ENCODE results near the gene RASAL2. TPM values are rescaled to one million over a fixed set of nuclear protein-coding genes. Genes with fewer than 3 reads are reported as not detected.
A peak's percentile ranks its signal among the peaks of the same experiment; 100 is the strongest.
"Not testable (repeated sequence)": the region's sequence is repeated elsewhere in the genome, so short reads cannot be mapped to it uniquely, and the experiment has no call there.

Gene RASAL2
- total RNA-seq, 1 experiment from 2014 or later, result 5.3 TPM

DNA sequence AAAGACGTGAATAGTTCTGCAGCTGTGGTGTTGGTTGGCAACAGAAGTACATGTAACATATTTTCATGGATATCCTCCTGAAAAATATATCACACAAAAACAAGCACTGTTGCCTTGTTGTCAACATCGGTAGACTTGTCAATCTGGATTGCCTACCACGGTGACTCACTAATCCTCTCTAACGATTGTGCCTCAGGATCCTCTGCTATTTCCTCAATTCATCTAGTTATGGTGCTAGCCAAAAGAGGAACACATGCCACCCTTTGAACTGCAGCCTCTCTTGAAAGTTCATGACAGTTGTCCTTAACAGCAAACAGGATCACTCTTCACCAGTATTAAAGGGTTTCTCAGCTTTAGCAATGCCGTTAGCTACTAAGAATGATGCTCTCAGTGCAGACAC lies 25.7 kb downstream of the RASAL2 start:
- DNase-seq (ENCODE audit: low spot score), result no peak

DNA sequence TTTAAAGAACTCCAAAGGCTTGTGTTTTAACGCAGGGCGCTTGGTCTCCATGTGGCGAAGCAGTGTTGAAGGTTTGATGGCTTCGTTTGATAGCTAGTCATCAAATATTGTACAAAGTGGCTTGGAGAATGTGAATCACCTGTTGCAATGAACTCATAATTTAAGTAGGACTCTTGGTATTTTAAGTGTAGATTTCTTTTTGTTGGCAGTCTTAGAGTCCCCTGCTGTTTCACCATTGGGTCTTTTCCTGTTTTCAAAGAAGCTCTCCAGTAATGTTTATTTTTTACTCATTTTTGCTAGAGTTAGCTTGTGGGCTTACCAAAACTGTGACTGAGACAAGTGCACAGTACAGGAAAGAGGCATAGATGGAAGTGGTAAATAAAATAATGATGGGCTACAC lies 26.2 kb downstream of the RASAL2 start:
- DNase-seq (ENCODE audit: low spot score), result no peak

DNA sequence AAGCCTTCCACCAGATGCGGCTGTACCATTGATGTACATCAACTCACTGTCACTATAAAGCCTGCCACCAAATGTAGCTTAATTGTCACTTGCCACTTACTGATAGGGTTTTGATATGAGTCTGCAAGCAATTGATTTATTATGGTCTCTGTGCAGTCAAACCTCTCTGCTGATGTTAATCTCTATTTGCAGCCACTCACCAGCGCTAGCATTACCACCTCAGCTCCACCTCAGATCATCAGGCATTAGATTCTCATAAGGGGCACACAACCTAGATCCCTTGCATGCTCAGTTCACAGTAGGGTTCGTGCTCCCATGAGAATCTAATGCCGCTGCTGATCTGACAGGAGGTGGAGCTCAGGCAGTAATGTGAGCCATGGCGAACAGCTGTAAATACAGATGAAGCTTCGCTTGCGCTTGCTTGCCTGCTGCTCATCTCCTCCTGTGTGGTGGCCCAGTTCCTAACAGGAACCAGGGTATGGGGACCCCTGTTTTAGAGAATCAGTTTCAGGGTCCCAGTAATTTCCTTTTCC lies 26.7 kb downstream of the RASAL2 start:
- not testable (repeated sequence) for DNase-seq (ENCODE audit: low spot score)

DNA sequence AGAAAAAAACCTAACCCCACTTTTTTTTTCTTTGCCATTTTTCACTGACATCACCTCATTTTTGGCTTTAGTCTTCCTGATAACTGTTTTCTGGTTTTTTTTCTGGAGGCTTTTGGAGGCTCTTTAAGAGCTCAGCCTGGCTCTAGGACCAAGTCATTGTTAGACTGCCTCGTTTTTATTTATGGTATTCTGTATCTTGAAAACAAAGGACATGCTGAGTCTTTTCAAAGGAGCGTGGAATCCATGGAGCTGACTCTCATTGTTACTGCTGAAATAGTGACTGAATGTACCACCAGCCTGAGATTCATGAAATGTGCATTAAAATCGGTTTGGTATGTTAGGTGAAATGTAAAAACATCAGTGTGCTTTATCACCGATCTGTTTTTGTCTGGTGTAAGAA lies 28.0 kb downstream of the RASAL2 start:
- DNase-seq (ENCODE audit: low spot score), result no peak

DNA sequence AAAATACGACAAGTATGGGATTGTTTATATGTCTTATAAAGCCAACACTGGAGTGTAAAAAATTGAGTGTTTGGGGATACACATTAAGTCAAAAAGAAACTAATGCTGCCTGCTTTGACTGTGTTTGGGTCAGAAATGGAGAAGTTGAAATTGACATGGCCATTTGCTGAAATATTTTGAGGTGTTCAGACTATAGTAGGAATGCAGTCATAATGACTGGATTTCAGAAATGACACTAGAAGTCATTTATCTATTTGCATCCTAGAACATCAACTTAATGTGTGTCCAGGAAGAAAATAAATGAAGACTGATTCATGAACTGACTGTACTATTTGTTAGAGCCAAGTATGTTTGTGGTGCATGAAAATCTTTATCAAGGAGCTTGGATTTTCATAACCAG lies 28.4 kb downstream of the RASAL2 start:
- no peak for DNase-seq (ENCODE audit: low spot score)

DNA sequence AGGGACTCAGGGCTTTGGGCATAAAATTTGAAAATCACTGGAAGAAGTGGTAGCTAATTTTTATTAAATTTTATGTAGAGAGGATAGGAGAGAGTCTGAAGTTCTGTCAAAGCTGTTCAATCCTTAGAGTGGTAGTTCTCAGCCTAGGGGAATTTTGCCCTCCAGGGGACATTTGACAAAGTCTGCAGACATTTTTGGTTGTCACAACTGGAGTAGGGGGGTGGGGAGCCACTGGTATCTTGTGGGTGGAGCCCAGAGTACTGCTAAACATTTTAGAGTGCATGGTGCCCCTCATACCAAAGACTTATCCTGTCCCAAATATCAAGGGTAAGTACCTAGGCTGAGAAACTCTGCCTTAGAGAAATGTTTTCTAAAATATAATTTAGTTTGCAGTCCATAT lies 30.2 kb downstream of the RASAL2 start:
- no peak for DNase-seq (ENCODE audit: low spot score)

DNA sequence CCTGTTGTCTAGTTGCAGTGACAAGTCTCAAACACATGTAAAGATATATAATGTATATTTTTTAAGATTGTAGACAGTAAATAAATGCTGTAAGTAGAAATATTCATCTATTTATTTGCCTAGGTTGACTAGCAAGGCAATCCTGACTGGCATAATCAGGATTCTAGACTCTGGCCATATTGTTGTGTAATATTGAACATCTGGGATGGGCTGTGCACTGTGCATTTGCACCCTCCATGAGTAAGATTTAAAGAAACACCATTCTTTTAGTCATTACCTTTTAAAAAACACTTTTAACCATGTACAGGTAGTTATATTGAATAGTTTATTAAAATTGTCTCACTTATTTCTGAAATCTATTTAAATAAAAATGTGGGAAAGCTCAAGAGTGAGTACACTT lies 32.4 kb downstream of the RASAL2 start:
- no peak for DNase-seq (ENCODE audit: low spot score)

DNA sequence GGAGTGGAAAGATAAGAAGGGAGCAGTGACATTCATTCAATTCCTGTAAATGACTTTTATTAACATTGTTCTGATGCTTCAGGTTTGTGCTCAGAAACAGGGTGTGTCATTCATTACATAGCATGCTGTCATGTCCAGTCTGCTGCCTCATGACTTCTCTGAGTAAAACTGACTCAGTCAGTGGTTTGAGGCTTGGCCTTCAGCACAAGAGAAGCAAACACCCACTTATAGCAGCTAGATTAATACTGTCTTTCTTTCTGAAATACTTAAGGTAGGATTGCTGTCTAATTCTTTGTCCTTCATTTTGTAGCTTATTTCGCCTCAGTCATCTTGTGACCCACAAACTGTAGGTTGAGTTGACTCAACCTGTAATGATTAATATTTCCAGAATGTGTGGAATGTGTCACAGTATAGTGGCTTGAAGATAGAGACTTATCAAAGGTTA lies 32.9 kb downstream of the RASAL2 start:
- peak; percentile 60 for DNase-seq (ENCODE audit: low spot score)

DNA sequence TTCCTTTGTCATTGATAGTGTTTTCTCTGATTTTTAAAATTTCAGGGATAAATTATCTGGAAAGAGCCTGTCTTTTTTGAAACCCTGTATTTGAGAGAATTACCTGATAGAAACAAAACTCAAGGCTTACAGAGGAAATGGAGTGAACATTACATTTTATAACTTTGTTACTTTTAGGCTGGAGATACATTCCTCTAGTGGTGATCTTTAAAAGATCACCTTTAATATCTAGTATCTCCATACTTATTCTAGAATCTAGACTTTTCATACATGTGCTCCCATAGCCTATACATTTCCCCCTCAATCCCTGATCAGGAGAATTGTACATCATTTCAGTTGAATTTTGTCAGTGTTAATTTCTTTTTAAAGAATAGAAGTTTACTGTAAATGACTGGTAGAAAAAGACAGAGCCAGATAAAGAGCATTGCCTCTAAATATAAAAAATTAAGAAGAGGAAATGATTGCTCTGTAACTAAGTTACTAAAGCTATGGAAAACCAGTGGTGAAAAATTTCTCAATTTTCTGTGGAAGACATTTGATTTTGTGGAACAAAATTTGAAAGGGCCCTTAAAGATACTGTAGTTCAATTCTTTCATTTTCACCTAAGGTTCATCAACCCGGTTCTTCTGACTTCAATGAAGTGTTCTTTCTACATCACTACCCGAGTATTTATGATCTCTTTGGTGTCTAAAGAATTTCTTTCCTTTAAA lies 33.7 kb downstream of the RASAL2 start:
- no peak for DNase-seq (ENCODE audit: low spot score)

DNA sequence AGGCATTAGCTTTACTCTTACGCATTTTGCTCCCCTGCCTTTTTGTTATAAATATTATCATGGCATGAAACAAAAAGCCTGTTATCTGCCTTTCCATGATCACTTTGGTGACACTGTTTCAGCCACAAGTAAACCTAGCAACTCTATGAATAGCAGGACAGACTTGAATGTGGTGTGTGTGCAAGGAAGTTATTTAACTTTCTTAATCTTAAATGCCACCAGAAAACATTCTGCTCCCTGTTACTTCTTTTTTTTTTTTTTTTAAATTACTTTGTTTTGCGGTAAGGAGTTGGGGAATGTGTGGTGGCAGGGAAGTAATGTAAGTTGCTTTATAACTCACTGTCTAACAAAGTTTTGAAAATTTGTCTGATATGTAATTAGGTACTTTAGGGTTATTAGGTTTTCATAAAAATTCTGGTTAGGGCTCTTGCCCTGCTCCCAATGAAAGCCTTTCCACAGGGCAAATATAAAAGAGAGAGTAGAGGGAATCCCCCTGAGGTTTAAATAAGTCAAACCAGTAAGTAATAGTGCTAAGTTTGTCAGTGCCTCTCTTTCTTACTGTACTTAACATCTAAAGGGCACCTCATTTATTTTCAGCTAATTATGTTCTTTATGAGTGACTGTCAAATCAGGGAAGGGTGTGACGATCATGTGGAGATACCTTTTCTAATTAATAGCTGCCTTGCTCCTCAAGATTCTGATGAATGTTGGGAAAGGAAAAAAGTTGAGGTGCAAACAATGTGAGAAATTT lies 39.5 kb downstream of the RASAL2 start:
- no peak for DNase-seq (ENCODE audit: low spot score)

DNA sequence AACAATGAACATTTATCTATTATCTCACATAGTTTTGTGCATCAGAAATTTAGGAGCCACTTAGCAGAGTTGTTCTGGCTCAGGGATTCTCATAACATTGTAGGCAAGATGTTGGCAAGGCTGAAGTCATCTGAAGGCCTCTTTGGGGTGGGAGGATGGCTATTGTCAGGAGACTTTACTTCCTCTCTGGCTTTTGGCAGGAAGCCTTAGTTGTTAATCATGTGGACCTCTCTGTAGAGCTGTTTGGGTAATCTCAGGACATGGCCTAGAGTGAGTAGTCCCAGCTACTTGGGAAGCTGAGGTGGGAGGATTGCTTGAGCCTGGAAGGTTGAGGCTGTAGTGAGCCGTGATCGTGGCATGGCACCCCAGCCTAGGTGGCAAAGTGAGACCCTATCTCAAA lies 40.2 kb downstream of the RASAL2 start:
- no peak for DNase-seq (ENCODE audit: low spot score)

DNA sequence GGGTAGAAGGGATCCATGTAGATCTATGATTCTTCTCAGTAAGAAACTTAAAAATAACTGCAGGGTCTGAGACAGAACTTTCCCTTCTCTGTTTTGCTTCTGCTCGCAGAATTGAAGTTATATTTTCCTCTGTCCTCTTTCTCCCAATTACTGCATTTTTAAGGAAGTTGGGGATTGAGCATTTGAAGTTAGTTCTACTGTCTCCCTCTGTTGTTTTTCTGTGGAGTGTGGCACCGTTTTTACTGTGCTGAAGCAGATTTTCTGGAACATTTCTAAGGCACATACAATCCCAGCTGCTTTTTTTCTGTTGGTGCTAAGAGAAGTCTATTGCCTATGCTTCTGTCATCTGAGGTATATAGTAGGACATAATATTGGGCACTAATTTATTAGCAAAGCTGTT lies 43.3 kb downstream of the RASAL2 start:
- no peak for DNase-seq (ENCODE audit: low spot score)

DNA sequence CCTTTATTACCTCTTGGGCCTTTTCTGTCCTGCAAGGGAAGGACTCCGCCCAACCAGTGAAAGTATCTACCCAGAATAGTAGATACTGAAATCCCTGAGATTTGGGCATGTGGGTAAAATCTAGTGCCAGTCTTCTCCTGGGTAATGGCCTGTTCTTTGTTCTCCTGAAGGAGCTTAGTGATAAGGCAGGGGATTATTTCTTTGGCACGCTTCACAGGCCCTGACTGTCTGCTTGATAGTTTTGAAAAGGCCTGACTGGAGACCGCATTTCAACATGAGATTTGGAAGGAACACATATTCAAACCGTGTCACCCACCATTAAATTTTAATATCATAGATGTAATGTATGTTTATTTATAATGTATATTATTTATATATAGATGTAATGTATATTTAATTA lies 48.9 kb downstream of the RASAL2 start:
- no peak for DNase-seq (ENCODE audit: low spot score)

DNA sequence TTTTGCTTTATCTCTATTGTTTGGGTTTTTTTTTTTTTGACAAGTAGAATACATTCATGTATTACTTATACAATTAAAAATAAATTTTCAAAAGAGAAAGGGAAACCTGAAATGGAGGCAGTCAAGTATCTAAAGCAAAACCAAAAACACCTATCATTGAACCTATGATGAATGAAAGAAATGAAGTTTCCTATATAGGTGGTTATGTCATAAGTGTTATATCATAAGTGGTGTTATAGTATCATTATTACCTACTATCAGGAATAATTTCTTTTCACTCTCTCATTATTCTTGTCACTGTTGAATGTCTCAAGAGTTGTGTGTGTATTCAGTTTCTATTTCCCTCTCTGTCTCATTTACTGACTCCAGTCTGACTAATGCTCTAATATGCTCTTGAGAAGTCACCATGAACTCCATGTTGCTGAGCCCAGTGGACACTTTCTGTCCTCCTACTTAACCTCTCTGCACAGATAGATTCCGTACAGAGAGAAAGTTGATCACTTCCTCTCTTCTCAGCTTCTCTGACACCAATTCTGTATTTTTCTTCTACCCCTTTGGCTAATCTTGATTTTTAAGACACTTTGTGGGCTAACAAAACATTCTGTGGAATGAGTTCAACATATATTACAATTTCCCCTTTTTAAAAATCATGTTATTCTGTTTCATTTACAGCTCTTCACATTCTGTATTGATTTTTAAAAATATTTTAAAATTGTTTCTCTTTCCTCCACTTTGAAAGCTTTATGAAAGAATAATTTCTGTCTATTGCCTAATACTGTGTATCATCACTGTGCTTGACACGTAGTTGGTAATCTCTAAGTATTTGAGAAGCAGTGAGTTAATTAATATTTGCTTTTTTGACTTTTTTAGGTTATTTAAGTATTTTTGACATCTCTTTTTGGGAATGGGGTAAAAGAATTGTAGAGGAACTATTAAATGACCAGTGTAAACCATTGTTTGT lies 50.1 kb downstream of the RASAL2 start:
- no peak for DNase-seq (ENCODE audit: low spot score)

DNA sequence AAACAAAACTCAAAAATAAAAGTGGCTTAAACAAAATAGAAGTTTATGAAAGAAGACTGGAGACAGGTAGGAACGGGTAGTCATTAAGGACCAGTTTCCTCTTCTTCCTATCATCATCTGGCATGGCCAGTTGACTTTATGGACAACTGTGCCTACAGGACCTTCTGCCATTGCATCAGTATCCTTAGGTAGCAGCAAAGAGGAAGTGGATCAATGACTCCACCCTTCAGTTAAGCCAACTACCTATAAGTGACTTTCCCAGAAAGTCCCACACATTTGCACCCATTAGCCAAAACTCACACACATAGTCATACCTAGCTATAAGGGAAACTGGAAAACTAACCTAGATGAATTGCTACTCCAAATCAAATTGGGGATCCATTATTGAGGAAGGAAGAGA lies 51.7 kb downstream of the RASAL2 start:
- no peak for DNase-seq (ENCODE audit: low spot score)

DNA sequence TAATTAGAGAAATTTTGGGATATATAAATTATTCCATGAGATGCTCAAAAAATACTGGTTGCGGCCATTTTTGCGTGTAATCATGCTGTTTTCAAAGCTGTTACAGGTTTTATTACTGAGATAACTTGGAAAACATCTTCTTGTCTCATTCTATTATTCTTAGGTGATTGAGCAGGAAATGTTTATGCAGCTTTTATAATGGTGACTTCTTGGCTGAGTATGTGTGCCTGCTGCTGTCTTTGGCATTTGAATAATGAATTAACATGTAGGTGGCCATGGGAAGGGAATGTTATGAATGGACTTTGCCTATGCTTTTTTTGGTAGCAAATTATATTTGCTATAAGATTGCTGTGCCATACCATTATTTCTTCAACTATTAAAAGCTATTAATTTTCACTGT lies 52.5 kb downstream of the RASAL2 start:
- DNase-seq (ENCODE audit: low spot score), result no peak

DNA sequence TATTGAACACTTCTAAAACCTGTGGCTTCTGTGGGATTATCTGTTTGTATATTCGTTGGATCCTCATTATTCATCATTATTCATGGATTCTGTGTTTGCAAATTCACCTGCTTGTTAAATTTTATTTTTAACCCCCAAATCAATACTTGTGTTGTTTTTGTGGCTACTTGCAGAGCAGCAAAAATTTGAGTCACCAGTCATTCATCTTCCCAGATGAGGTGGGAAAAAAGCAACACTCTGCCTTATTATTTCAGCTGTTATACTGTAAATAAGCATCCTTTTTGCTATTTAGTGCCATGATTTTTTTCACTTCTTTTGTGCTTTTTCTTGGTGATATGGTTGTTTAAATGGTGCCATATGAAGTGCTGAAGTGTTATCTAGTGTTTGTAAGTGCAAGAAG lies 56.7 kb downstream of the RASAL2 start:
- no peak for DNase-seq (ENCODE audit: low spot score)

DNA sequence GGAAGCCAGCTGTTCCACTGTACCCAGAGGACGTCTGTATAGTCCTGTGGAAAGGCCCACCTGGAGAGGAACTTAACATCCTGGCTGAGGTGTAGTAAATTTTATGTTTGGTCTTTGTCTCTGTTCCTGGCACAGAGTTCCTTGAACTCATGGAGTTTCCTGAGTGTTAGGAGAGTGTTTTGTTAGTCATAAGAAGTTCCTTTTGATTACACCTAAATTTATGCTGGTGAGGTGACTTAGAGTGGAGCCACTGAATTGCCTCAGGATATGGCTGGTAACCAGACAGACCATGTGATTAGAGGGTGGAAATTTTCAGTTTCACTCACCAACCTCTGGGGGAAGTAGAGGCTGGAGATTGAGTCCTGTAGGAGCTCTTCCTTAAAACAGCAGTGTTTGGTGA lies 57.9 kb downstream of the RASAL2 start:
- peak; percentile 10 for DNase-seq (ENCODE audit: low spot score)

DNA sequence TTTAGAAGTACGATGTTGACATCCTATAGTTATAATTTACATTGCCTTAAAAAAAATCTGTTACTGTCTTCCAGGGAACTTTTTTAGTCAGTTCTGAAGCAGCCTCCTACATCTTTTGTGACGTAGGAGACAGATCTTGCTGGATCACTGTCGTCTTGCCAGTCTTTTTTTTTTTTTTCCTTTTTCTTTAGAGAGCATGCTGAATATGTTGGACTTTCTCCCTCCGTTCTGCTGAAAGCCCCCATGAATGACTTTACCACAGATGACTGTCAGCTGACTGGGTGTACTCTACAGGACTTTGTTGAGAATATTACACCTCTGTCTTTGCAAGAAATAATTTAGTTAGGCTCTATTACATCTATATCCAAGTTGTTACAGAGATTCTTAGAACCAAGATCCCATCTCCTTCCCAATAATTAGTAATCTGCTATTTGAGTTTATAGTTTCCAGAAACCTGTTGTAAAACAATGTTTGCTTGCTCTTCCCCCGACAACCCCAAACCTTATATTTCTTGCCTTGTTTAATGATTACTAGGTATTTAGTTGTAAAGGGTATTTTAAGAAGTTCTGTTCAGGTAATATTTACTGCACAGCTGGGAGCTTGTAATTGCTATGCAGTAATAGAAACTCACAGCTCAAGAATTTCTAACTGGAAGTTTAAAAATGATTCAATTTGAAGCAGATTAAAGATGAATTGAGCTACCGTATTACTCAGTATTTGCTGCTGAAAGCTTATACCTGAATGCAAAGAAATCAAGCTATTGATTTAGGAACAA lies 61.8 kb downstream of the RASAL2 start:
- no peak for DNase-seq (ENCODE audit: low spot score)

DNA sequence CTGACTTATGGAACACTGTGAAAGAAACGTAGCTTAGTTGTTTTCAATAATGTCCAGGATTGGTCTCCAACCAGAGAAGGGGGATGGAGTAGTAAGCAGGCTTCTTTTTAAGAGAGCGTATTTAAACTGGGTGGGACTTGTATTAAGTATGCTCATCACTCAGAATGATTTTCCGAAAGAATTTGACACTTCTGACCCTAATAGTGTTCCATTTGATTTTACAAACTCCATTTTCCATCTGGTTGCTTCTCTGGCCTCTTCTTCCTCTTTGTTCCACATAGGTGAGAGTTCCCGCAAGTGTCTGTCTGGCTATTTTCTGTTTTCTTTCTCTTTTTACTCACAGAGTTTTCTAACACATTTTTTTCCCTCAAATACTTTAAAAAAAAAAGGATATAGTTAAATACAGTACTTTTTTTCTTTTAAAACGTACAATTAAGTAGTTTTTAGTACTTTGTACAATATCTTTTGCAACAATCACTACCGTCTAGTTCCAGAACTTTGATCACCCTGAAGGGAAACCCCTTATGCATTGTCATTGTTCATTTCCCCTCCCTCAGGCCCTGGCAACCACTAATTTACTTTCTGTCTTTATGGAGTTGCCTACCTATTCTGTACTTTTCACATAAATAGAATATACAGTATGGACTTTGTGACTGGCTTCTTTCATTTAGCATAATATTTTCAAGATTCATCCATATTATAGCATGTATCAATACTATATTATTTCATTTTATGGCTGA lies 67.0 kb downstream of the RASAL2 start:
- no peak for DNase-seq (ENCODE audit: low spot score)

DNA sequence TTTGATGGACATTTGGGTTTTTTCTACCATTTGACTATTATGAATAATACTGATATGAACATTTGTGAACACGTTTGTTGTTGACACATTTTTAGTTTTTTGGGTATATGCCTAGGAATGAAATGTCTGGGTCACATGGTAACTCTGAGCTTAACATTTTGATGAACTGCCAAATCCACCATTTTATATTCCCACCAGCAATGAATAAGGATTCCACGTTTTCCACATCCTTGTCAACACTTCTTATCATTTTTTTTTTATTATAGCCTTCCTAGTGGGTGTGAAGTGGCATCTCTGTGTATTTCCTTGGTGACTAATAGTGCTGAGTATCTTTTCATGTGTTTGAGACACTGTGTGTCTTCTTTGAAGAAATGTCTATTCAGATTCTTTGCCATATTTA lies 67.6 kb downstream of the RASAL2 start:
- no peak for DNase-seq (ENCODE audit: low spot score)
